Epithelial cell of esophagus (primary cell): ENCODE measurements around the gene ZNF770.
"Not testable (repeated sequence)": the region's sequence is repeated elsewhere in the genome, so short reads cannot be mapped to it uniquely, and the experiment has no call there.

ENCODE experiments used
- DNase-seq: peaks from one replicate; pipeline ENCODE4 v3.0.0; 2010; ENCODE audit warnings: low read depth
- H3K4me3 ChIP-seq: 2 replicates; pipeline ENCODE4 v1.5.1; 2011; ENCODE audit warnings: mild to moderate bottlenecking, low read length, control low read depth
- TF ChIP-seq, protein P1 (sequence below): IDR thresholded peaks from 2 replicates; pipeline ENCODE4 v1.5.1; 2011; ENCODE audit warnings: low read depth, mild to moderate bottlenecking, low read length, control low read depth, inconsistent platforms; ENCODE audit not compliant: insufficient read depth; ENCODE audit errors: missing control alignments

ZNF770 gene

DNA sequence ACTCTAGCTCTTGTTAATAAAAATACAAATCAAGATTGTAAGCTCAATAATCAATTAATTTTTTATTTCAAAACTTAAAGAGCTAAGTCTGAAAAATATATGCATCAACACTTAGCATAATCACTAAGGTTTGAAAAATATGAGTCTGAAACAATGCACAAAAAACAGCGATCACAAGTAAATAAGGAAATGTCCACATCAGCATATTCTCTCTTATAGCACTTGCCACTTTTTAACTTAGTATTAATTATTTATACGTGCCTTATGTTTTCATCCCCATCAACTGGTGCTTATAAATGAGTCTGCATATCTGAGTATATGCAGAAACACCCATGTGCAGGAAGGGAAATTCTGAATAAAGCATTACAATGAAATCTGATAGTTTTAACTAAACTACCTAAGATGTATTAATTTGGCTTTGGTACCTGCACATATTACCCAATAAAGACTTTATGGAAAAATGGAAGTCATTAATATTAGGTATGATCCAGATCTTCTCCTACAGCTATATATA lies 46.8 kb downstream of the ZNF770 start:
- TF ChIP-seq, protein P1, sequence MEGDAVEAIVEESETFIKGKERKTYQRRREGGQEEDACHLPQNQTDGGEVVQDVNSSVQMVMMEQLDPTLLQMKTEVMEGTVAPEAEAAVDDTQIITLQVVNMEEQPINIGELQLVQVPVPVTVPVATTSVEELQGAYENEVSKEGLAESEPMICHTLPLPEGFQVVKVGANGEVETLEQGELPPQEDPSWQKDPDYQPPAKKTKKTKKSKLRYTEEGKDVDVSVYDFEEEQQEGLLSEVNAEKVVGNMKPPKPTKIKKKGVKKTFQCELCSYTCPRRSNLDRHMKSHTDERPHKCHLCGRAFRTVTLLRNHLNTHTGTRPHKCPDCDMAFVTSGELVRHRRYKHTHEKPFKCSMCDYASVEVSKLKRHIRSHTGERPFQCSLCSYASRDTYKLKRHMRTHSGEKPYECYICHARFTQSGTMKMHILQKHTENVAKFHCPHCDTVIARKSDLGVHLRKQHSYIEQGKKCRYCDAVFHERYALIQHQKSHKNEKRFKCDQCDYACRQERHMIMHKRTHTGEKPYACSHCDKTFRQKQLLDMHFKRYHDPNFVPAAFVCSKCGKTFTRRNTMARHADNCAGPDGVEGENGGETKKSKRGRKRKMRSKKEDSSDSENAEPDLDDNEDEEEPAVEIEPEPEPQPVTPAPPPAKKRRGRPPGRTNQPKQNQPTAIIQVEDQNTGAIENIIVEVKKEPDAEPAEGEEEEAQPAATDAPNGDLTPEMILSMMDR: no peak
- no peak for DNase-seq
- H3K4me3 ChIP-seq: no peak overlapping the region

GRCh38 chr15:34933432-34933975 lies 54.6 kb downstream of the ZNF770 start:
- no peak overlapping the region for H3K4me3 ChIP-seq
- TF ChIP-seq, protein P1: no peak
- peak; percentile 50 for DNase-seq

DNA sequence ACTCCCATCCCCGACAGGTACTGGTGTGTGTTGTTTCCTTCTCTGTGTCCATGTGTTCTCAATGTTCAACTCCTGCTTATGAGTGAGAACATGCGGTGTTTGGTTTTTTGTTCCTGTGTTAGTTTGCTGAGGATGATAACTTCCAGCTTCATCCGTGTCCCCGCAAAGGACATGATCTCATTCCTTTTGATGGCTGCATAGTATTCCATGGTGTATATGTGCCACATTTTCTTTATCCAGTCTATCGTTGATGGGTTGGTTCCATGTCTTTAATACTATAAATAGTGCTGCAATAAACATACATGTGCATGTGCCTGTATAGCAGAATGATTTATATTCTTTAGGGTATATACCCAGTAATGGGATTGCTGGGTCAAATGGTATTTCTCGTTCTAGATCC lies 59.7 kb downstream of the ZNF770 start:
- H3K4me3 ChIP-seq, DNase-seq: not testable (repeated sequence)
